IPS-NIHi7 (cell line): Measurements from ENCODE around the gene HAO2.
"Not testable (repeated sequence)": the region's sequence is repeated elsewhere in the genome, so short reads cannot be mapped to it uniquely, and the experiment has no call there.

ENCODE experiments used
- DNase-seq: peaks from one replicate; pipeline ENCODE4 v3.0.0; 2012; ENCODE audit warnings: mixed read lengths; ENCODE audit errors: extremely low spot score

HAO2 gene

DNA sequence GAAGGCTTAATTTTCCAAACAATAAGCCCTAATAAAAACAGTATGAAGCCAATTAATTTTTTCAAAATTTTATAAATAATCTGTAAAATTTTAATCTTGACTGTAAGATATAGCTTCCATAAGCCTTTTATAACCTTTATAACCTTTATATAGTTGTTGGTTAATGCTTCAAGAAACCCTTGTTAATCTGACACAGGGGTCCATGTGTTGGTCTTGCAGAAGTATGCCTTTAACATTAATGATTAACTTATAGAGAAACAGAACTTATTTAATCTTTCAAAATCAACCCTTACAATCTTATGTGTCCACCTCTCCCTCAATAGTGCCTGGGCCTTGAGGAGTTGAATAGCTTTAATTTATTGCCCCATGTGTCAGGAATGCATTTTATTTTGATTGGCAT is 23.2 kb upstream of the HAO2 start:
- DNase-seq, result no peak

DNA sequence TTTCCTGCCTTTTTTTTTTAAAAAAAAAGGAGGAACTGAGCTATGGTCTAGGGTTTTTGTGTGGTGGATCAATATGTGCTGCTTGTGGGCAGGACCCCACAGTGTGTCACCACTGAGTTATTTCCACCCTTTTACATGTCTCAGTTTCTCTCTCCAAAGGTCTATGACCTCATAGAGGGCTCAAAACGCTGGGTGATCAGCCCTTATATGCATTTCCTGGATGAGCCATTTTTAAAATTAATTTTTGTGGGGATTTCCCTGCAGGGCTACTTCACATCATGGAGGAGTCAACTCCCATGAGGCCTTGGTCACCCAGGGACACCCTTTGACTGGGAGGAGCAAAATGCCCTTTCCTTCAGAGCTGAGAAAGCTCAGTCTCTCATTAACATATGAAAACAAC is 20.7 kb upstream of the HAO2 start:
- no peak for DNase-seq

DNA sequence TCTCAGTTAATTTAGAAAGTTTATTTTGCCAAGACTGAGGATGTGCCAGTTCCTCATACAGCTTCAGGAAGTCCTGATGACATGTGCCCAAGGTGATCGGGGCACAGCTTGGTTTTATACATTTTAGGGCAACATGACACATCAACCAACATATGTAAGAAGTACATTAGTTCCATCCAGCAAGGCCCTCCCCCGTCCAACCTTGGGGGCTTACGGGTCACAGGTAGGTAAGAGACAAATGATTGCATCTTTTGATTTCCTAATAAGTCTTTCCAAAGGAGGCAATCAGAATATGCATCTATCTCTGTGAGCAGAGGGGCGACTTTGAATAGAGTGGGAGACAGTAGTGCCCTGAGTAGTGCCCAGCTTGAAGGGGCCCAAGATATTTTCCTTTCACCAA is 19.6 kb upstream of the HAO2 start:
- no peak for DNase-seq

DNA sequence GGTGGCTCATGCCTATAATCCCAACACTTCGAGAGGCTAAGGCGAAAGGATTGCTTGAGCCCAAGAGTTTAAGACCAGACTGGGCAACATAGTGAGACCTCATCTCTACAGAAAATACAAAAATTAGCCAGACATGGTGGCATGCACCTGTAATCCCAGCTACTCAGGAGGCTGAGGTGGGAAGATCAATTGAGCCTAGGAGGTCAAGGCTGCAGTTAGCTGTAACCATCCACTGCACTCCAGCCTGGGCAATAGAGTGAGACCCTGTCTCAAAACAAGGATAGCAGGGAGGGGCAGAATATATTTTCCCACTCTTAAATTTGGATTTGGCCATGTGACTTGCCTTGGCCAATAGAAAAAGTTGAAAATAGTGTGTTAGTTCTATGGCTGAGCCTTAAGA is 17.7 kb upstream of the HAO2 start:
- not testable (repeated sequence) for DNase-seq

DNA sequence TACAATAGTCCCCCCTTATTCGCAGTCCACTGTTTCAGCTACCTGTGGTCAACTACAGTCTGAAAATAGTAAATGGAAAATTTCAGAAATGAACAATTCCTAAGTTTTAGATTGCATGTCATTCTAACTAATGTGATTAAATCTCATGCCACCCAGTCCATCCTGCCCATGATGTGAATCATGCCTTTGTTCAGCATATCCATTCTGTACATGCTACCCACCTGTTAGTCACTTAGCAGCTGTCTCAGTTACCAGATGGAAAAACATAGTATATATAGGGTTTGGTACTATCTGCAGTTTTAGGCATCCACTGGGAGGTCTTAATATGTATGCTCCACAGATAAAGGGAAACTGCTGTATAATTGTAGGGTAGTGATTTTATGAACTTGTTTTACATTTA is 16.6 kb upstream of the HAO2 start:
- no peak for DNase-seq

DNA sequence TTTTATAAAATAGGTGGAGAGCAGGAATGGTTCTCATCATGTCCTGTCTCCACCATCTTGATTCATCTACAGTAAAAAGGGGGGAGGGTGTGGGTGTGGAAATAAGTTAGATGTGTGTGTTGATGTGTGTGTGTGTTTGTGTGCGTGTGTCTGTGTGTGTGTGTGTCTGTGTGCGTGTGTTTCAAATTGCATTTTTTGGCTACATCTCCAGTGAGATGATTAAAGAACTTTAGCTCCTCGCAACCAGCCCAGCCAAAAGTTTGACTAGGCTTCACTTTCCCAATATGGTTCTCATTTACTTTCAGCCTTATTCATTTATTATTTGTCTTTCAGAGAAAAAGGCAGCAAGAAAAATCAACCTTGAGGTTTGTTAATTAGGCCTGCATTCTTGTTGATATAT is 14.7 kb upstream of the HAO2 start:
- DNase-seq, result no peak

DNA sequence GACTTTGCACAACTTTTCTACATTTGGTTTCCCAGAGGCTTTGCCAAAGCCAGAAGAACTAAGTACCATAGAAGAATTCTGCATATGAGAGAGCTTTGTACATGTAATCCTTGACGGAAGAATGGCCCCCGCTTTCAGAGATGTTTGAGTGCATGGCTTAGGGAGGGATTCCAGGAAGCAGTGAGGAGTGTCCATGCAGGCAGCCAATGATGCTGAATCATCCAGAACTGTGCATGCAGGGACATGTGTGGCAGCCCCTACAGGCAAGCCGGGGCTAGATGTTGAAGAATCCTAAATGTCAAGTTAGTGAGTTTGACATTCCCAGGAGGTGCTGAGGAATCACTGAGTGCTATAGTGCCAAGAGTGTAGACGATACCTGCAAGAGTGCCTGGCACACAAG is 9.9 kb upstream of the HAO2 start:
- DNase-seq, result no peak

DNA sequence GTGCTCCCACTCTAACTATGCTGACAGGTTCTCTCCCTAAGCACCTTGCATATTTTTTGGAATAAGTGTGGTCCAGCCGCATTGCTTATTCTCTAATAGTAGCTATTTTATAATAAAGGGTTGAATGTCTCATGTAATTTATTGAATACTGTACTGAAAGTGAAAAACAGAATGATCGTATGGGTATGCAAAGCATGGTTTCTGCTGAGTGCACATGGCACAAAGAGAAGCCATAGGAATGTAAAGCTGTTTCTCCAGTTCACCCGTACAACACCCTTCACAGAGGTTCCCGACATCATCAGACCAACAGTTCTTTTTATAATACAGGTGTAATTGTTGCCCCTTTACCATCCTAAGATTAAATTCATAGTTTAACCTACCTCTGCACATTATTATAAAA is 8.9 kb upstream of the HAO2 start:
- no peak for DNase-seq

DNA sequence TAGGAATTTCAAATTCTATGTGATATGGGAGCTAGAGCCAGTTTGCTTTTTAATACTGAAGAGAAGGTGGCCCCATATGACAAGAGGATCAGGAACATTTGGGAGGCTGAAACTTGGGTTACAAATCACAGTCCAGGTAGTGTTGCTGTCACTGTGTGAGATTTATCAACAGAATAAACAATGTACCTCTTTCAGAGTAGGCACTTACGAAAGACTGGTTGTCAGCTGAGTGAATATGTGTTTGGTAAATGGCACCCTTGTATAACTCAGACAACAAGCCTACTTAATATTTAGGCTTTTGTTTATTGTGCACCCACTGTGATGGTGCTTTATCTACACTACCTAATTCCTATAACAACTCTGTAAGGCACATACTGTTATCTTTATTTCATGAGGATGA is 7.4 kb upstream of the HAO2 start:
- DNase-seq, result no peak

DNA sequence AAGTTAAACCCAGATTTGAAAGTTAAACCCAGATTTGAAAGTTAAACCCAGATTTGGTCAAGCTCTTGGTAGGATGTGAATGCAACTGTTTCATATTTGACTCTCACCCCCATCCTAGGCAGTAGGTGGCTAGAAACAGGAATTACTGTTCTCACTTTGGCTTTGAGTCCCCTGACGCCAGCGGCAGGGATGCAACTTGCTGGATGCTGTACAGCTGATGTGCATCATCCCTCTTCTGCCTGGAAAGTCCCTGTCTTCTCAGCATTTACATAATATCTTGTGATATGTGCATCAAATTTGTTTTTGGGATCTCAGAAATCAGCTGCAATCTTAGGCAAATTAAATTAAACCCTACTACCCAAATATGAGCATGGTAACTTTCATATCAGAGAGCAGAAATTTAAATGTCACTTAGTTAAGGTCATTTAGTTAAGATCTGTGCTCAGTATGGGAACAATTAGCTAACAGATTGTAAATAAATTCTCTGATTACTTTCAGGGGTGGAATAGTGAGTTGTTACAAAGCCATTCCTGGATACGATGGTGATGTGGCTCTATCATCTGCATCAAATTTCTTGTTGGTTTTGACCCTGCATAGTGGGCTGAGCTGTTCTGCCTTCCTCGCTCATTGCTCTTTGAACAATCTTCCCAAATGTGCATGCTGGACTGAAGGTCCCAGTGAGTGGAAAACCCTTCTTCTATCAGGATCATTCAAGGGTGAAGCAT is 6.8 kb upstream of the HAO2 start:
- no peak for DNase-seq

DNA sequence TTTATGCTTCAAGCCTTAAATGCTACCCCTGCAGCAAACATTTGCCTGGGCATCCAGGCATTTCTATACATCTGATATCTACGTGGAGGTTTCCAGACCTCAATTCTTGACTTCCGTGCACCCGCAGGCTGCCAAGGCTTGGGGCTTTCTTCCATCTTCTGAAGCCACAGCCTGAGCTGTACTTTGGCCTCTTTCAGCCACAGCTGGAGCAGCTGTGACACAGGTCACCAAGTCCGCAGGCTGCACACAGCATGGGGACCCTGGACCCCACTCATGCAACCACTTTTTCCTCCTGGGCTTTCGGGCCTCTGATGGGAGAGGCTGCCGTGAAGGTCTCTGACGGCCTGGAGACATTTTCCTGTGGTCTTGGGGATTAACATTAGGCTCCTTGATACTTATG is 5.4 kb upstream of the HAO2 start:
- DNase-seq, result no peak

DNA sequence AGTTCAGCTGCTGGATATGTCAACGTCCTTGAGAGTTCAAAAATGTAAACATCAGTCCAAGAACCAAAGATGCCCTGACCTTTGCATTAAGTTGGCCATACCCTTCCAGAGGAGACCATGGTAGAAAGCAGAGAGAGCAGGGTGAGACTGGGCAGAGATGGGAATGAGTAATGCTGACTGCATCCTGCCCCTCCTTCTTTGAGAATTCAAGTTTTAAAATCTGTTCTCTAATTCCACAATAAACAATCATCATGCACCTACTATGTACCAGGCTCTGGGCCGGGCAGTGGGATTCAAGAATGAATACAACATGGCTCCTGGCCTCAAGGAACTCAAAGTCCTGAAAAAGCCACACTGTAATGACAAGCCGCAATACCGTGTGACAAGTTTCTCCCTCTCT is 3.9 kb upstream of the HAO2 start:
- no peak for DNase-seq

DNA sequence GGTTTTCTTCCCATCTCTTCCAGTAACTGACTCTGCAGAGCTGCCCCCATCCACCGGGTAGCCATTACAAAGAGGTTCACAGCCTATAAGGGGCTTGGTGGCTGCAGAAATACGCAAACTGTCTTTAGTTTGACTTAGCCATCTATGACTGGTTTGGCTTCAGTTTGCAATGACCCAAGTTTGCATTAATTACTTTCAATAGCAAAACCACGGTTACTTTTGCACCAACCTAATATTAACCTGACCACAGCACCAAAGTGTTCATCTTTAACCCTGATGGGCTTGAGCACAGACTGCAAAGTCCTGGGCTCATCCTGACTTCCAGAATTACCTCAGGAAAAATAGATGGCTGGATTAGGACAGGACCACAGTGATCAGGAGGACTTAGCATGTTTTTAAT is 2.2 kb upstream of the HAO2 start:
- DNase-seq, result no peak

DNA sequence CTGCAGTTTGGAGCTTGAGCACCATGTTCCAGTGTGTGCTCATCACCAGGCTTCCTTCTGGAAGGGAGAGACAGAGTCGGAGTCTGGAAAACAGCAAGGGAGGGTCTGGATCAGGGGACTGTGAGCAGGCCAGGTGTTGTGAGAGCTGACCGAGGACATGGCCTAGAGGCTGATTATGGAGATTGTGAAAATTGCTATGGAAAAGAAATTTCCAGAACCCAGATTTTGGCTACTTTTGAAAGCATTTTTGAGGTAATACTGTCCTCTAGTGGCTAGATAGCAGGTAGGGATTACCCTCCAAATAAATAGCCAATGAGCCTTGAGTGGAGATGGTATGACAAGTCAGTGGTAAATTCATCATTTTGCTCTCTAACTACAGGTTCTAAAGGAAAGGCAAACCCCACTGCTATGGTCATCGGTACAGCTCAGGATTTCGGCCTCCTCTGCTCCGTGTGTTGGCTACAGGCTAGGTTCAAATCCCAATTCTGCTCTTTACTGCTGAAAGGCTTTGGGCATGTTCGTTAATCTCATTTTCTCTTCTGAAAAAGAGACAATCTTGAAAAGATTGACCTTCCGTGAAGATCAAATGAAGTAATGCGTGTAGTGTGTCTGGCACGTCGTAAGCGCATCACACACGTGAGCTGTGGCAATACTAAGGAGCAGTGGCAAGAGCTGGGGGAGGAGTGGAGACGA is 1.0 kb upstream of the HAO2 start:
- peak; percentile 64 for DNase-seq

DNA sequence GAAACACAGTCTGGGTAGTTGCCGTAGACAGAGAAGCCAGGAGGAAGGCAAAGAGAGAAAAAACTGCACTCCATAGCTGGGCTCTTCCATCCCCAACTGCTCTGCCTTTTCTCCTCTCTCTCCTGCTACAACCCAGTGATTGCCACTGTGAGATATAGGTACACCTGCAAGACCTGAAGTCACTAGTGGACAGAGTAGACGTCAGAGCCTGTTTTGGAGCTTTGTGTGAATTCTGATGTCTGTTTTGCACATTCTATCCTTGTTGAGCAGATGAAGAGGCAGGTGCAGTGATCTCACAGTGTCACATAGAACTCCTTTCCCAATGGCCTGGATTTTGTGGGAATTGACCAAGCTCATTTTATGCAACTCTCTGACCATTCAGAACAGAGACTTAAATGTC is 2.2 kb downstream of the HAO2 start:
- no peak for DNase-seq

DNA sequence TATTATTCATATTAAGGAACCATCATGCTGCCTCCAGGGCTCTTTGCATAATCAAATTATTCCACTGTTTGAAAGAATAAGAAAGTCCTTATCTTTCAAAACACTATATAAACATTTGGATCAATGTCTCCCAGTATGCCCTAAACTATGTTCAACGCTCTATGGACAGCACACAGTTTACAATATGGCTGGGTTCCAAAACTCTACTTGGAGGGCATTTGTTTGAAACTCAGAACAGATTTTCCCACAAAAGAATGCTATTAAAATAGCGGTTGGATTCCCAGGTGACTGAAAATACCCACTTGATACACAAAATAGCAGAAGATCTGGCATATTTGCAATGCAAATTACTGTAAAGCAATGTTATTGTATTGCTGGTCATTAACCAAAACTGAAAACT is 3.2 kb downstream of the HAO2 start:
- DNase-seq, result no peak

DNA sequence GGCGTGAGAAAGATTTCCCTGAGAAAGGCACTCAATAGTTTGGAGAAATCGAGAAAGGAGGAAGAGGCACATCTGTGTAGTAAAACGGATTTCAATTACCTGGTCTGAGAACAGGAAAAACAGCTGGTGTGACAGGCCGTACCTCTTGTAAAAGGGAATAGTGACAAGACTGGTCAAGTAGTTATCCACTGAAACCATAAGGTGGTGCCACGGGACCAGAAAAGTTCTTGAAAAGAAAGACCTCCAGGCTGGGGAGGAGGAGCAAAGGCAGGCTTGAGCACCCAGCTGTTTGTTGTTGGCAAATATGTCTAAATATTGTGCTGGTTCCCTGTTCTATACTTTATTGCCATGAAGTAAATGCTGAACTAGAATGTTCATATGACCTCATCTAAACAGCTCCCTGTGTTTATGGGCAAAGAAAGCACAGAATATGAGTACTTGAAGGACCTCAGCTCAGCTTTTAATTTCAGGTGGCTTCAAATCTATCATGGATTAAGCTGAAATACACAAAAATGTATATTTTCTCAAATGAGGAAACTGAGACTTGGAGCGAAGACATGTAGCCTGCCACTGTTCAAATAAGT is 4.0 kb downstream of the HAO2 start:
- DNase-seq, result peak; percentile 88

DNA sequence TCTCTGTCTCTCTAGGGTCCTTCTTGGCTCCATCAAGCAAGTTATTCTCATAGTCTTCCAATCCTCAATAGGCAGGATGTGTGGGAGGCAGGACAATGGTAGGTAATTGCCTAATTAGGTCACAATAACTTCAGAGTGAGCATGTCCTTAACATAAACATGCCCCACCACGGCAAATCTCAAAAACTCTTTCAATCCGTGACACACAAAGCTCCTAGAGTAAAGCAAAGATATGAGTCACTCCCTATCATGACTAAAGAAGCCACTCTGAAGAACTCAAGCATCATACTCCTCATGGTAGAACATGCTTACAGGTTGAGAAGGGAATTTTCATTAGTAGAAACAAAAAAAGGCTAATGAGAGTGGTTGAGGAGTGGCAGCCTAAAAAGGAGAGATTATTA is 4.9 kb downstream of the HAO2 start:
- DNase-seq, result no peak

DNA sequence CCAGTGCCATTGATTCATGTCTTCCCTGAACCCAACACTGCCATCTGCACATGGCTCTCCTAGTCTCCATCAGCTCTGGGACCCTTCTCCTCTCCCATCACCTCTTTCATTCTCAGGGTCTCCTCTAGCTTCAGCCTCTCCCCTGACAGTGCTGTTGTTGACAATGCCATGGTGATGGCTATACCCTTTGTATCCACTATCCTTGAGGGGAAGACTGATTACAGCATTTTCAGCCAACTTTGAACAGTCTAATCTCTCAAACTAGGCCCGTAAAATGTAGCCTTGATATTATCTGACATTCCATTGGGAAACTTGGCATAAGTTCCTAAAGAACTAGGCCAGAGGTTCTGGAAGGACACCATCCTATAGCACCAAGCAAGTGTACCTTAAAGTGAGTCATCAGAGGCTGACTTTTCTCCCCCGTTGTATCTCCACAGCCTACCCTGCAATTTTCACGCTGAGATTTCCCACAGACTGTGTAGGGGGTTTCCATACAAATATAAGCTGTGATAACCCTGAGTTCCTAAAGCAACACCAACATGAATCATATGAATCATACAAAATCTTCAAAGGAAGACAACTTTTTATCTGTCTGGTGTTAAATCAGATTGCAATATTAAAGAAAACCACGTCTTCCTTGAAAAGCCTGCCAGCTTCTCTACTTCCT is 5.8 kb downstream of the HAO2 start:
- no peak for DNase-seq

DNA sequence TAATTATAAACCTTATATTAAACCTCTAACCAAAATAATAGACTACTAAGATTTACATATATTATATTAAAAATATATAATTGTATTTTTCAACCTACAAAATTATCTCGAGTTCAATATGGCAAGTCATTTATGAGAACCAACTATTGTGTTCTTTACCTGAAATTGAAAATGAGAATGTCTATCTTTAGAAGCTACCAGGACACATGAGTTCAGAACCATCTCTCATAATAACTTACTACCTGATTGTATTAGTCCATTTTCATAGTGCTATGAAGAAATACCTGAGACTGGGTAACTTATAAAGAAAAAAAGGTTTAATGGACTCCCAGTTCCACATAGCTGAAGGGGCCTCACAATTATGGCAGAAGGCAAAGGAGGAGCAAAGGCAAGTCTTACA is 6.8 kb downstream of the HAO2 start:
- no peak for DNase-seq

DNA sequence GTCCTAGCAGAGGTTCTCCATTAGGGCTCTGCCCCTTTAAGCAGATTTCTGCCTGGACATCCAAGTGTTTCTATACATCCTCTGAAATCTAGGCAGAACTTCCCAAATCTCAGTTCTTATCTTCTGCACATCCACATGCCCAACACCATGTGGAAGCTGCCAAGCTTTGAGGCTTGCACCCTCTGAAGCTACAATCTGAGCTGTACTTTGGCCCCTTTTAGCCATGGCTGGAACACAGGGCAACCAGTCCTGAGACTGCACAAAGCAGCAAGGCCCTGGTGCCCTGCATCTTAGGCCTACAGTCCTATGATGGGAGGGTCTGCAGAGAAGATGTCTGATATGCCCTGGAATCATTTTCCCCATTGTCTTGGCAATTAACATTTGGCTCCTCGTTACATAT is 8.0 kb downstream of the HAO2 start:
- DNase-seq, result no peak

DNA sequence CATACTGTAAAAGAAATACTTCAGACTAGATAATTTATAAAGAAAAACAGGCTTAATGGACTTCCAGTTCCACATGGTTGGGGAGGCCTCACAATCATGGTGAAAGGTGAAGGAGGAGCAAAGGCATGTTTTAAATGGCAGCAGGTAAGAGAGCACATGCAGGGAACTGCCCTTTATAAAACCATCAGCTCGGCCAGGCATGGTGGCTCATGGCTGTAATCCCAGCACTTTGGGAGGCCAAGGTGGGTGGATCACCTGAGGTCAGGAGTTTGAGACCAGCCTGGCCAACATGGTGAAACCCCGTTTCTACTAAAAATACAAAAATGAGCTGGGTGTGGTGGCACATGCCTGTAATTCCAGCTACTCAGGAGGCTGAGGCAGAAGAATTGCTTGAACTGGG is 9.0 kb downstream of the HAO2 start:
- not testable (repeated sequence) for DNase-seq

DNA sequence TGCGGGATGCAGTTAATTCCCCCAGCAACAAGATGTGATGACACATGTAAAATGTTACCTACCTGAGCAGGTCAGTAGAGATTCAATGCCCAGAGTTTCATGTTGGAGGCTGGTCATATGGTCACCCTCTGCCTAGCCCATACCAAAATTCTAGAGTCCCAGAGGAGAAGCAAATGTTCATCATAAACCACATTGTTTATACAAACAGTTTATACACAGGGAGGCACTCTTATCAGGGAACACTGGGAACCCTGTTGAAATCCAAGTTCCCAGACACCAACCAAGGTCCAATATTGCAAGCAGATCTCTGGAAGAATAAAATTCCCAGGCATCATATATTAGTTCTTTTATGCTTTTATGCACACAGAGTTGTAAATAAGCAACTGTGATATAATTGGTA is 10.5 kb downstream of the HAO2 start:
- no peak for DNase-seq
